GM12865 (cell line): Measurements from ENCODE around the gene DAAM2.

ENCODE experiments used
- DNase-seq: peaks from one replicate; pipeline ENCODE4 v3.0.0; 2010; ENCODE audit warnings: low read depth
- H3K4me3 ChIP-seq: 2 replicates; pipeline ENCODE4 v1.5.1; 2011; ENCODE audit warnings: mild to moderate bottlenecking, low read depth, low read length, control low read depth
- CTCF ChIP-seq: IDR thresholded peaks from 2 replicates; pipeline ENCODE4 v1.5.1; 2011; ENCODE audit warnings: low read length, control low read depth, low read depth, inconsistent platforms; ENCODE audit not compliant: insufficient read depth; ENCODE audit errors: missing control alignments

DAAM2 gene

GRCh38 chr6:39756582-39756981 is 35.6 kb upstream of the DAAM2 start:
- no peak for TF ChIP-seq CTCF
- no peak overlapping the region for H3K4me3 ChIP-seq
- no peak for DNase-seq

DNA sequence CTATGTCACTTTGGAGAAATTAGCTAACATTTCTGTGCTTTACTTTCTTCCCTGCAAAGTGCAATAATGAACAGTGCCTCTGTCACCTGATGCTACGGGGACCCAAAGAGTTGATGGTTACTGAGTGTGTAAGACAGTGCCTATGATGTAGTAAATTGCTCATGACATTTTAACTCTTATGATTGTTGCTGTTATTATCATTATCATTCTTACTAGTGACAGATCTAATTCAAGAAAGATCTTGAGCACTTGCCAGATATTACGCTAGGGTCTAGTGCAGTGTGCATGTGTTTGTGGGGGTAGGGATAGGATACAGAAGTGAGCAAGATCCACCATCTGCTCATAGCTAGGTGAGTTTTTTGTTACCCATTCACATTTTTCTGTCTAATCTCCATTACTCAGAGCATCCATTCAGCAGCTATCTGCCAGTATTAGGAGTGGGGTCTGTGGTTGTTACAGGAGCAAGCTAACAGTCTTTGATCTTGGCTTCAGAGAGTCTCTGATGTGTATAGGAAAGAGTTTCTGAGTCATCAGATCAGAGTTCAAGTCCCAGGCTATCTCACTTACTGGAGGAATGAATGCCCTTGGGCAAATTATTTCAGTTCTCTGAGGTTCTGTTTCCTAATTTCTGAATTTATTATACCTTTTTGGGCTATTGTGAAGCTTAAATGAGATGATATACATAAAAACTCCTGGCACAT is 33.1 kb upstream of the DAAM2 start:
- H3K4me3 ChIP-seq = no peak overlapping the region
- DNase-seq = no peak
- TF ChIP-seq CTCF = no peak

DNA sequence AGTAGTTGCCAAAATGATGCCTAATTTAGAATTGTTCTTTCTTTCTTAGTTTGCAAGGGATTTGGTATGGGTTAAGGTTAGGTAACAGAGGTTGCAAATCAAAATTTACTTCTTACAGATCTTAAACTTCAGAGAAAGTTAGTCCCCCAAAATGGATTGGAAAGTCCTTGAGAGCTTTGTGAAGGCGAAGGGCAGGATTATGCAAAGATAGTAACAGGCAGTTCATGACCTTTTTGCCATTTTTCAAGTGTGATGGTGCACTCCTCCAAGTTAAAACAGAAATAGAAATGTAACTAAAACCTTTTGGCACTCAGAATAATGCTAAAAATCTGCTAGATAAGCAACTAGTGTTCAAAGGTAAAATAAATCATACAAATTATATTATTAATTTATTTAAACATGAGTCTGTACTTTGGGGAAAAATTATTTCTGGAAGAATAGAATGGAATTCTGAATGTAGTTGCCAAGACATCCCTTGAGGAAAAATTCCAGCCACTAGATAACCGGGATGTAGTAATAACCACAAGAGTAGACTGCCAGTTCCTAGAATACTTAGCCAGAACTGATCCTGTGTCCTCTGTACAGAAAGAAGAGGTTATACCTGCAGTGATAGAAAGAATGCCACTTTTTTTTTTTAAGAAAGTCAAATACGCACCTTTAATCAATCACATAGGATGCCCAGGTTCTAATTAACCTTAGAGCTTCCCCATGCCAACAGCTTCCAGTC is 31.8 kb upstream of the DAAM2 start:
- no peak for DNase-seq
- H3K4me3 ChIP-seq = no peak overlapping the region
- TF ChIP-seq CTCF = no peak

GRCh38 chr6:39765508-39766065 is 26.6 kb upstream of the DAAM2 start:
- DNase-seq = no peak
- H3K4me3 ChIP-seq = no peak overlapping the region
- no peak for TF ChIP-seq CTCF

- no peak for TF ChIP-seq CTCF
Observed at GRCh38 chr6:39769012-39769411, 23.2 kb upstream of the DAAM2 start.

GRCh38 chr6:39770446-39770845 is 21.7 kb upstream of the DAAM2 start:
- TF ChIP-seq CTCF = no peak
- DNase-seq = no peak
- no peak overlapping the region for H3K4me3 ChIP-seq

More at GRCh38 chr6:39769012-39769411, 23.2 kb upstream of the DAAM2 start:
- no peak for DNase-seq
- H3K4me3 ChIP-seq = no peak overlapping the region
